LNCaP clone FGC (cell line): Measurements from ENCODE around the gene GPR31.

Experiments
- DNase-seq: peaks from one replicate; pipeline ENCODE4 v3.0.0-alpha.2; 2011; ENCODE audit warnings: low read depth
- H3K4me3 ChIP-seq: 2 replicates; pipeline ENCODE4 v1.5.1; 2011; ENCODE audit warnings: mild to moderate bottlenecking, low read depth, low read length, control low read depth
- TF ChIP-seq, protein P1 (sequence below): IDR thresholded peaks from 2 replicates; pipeline ENCODE4 v1.5.1; 2012; ENCODE audit warnings: mild to moderate bottlenecking; ENCODE audit not compliant: control insufficient read depth, insufficient read depth; ENCODE audit errors: extremely low read depth

The GPR31 gene

DNA sequence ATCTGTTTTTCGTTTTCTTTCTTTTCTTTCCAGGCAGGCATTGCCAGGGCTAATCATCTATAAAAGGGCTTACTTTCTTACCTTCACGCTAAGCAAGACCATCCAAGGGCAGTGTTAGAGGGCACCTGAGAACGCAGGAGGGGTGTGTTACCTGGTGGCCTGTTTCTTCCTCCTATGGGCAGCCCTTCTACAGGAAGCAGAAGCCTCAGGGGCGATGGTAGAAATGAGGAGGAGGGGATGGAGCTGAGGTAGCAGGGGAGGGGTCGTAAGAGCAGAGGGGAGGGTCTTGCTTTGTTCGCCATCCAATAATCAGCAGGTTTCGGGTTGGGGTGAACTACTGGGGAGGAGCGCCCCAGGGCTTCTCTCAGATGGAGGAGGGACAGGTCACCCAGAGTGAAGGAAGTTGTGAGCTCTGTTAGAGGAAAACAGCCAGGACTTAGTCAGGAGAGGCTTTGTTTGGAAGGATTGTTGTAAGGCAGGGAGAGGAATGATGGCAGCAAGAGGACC is 36.4 kb downstream of the GPR31 start:
- DNase-seq, result no peak
- no peak overlapping the region for H3K4me3 ChIP-seq
- TF ChIP-seq, protein P1, sequence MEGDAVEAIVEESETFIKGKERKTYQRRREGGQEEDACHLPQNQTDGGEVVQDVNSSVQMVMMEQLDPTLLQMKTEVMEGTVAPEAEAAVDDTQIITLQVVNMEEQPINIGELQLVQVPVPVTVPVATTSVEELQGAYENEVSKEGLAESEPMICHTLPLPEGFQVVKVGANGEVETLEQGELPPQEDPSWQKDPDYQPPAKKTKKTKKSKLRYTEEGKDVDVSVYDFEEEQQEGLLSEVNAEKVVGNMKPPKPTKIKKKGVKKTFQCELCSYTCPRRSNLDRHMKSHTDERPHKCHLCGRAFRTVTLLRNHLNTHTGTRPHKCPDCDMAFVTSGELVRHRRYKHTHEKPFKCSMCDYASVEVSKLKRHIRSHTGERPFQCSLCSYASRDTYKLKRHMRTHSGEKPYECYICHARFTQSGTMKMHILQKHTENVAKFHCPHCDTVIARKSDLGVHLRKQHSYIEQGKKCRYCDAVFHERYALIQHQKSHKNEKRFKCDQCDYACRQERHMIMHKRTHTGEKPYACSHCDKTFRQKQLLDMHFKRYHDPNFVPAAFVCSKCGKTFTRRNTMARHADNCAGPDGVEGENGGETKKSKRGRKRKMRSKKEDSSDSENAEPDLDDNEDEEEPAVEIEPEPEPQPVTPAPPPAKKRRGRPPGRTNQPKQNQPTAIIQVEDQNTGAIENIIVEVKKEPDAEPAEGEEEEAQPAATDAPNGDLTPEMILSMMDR, result no peak

GRCh38 chr6:167120583-167120903 is 37.2 kb downstream of the GPR31 start:
- H3K4me3 ChIP-seq, result no peak overlapping the region
- DNase-seq, result no peak
- TF ChIP-seq, protein P1, result no peak

DNA sequence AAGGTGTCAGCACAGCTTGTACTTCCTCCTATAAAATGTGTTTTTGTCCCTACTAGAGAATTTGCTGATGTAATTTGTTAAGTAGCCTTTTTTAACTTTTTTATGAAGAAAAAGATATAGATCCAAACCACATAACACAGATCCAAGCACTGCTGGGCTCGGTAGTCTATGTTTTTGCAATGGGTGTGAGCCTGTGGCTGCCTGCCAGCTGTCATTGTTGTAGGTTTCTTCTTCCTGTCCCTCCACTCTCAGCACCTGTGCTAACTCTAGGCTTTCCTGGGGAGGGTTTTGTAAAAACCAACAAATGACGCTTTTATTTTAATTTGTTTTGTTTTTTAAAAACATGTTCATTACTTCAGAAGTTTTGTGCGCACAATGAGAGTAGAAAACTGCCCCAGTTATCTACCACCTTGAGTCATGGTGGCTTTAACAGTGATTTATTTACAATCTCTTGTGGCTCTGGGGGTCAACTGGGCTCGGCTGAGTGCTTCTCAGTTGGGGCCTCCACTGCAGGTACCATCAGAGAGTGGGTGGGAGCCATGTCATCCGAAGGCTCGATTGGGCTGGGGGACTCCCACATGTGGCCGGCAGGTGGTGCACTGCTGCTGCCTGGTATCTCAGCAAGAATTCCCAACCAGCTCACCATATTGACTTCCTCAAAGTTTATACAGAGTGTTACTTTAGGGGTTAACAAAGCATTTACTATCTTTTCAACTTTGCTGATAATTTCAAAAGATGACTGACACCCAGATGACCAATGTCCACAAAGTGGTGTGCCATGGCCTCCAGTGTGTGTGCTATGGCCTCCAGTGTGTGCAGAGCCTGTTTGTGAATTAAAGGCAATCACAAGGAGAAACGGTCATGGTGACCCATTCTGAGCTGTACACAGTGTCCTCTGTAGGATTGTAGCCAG is 37.9 kb downstream of the GPR31 start:
- TF ChIP-seq, protein P1, result no peak
- no peak for DNase-seq
- no peak overlapping the region for H3K4me3 ChIP-seq

DNA sequence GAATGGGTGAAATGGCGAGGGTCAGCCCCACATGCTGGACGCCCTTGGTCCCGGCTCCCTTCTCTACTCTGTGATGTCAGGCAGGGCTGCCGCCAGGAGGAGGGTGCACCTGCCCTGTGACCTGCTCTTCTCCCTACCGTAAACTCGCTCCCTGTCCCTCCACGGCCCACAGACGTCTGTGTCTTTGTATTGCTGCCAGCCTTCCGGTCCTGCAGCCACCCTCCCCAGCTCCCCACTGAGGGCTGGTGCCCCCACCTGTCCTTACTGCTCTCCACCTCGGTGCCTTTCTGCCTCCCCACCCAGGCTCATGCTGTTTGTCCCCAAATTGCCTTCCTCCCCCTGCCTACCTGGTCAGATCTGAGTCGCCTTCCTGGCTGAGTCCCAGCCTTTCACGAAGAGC is 38.9 kb downstream of the GPR31 start:
- H3K4me3 ChIP-seq, result no peak overlapping the region
- DNase-seq, result no peak
- TF ChIP-seq, protein P1, result no peak

DNA sequence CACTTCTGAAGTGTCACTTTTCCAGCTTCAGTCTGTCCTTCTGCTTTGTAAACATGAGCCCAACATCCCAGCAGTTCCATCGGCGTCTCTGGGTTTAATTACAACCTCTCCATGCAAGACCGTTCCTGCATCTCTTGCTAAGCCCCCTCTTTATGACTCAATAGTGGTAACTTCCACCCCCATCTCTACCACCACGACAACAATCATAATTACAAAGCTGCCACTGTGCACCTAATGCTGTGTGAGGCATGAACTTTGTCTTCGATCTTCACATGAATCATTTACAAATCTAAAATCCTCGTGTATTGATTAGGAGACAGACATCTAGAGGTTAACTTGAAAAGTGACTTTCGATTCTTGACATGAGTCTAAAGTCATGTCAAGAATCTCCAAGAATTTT is 39.8 kb downstream of the GPR31 start:
- TF ChIP-seq, protein P1, result no peak
- DNase-seq, result no peak

GRCh38 chr6:167116838-167117228 is 40.9 kb downstream of the GPR31 start:
- TF ChIP-seq, protein P1, result no peak
- H3K4me3 ChIP-seq, result no peak overlapping the region
- no peak for DNase-seq

More for the DNA sequence above, 39.8 kb downstream of the GPR31 start:
- H3K4me3 ChIP-seq, result no peak overlapping the region
